GM19324 (cell line): ENCODE results near the gene FRMD4A.
"Not testable (repeated sequence)": the region's sequence is repeated elsewhere in the genome, so short reads cannot be mapped to it uniquely, and the experiment has no call there.

Source experiments
- ATAC-seq: cut with Tn5 transposase; IDR thresholded peaks from one replicate; pipeline ENCODE4 v1.9.1; 2021; ENCODE audit warnings: mild to moderate bottlenecking, moderate library complexity; ENCODE audit not compliant: unreplicated experiment, low FRiP score

The FRMD4A gene

GRCh38 chr10:14160299-14160698 is 170.4 kb downstream of the FRMD4A start:
- ATAC-seq: no peak

- ATAC-seq: no peak
Measured at GRCh38 chr10:14158575-14158974, 172.1 kb downstream of the FRMD4A start.

GRCh38 chr10:14156104-14156503 is 174.6 kb downstream of the FRMD4A start:
- ATAC-seq: no peak

- no peak for ATAC-seq
Measured at GRCh38 chr10:14153570-14154055, 177.1 kb downstream of the FRMD4A start.

- ATAC-seq: no peak
Measured at GRCh38 chr10:14151571-14151970, 179.2 kb downstream of the FRMD4A start.

- no peak for ATAC-seq
Measured at GRCh38 chr10:14150526-14150925, 180.2 kb downstream of the FRMD4A start.

GRCh38 chr10:14146501-14146900 is 184.2 kb downstream of the FRMD4A start:
- ATAC-seq: no peak

GRCh38 chr10:14146025-14146424 is 184.7 kb downstream of the FRMD4A start:
- no peak for ATAC-seq

- no peak for ATAC-seq
Measured at GRCh38 chr10:14144451-14144850, 186.3 kb downstream of the FRMD4A start.

GRCh38 chr10:14142606-14143250 is 188.0 kb downstream of the FRMD4A start:
- no peak for ATAC-seq

GRCh38 chr10:14141283-14141682 is 189.4 kb downstream of the FRMD4A start:
- no peak for ATAC-seq

- no peak for ATAC-seq
Measured at GRCh38 chr10:14137391-14137790, 193.3 kb downstream of the FRMD4A start.

- not testable (repeated sequence) for ATAC-seq
Measured at GRCh38 chr10:14135196-14135595, 195.5 kb downstream of the FRMD4A start.

- no peak for ATAC-seq
Measured at GRCh38 chr10:14134275-14134674, 196.4 kb downstream of the FRMD4A start.

GRCh38 chr10:14131261-14131960 is 199.3 kb downstream of the FRMD4A start:
- no peak for ATAC-seq

GRCh38 chr10:14129770-14130169 is 201.0 kb downstream of the FRMD4A start:
- no peak for ATAC-seq

- no peak for ATAC-seq
Measured at GRCh38 chr10:14128519-14128918, 202.2 kb downstream of the FRMD4A start.

- ATAC-seq: no peak
Measured at GRCh38 chr10:14126697-14127440, 203.9 kb downstream of the FRMD4A start.

- no peak for ATAC-seq
Measured at GRCh38 chr10:14125564-14125963, 205.2 kb downstream of the FRMD4A start.

GRCh38 chr10:14124941-14125340 is 205.8 kb downstream of the FRMD4A start:
- no peak for ATAC-seq

GRCh38 chr10:14123139-14123538 is 207.6 kb downstream of the FRMD4A start:
- ATAC-seq: no peak
